Stimulated activated naive CD8-positive, alpha-beta T cell treated with anti-CD3 and anti-CD28 coated beads, Interleukin-15, Interleukin-2, amounts not matched to agents 100 U/mL and 50 U/mL, for 24 hours (primary cell): ENCODE data around the gene NME4.

Source experiments
- ATAC-seq: fragments of 150-1000 bp; cut with Tn5 transposase; one replicate; pipeline ENCODE4 v1.10.0; 2021
- DNase-seq: peaks from one replicate; pipeline ENCODE4 v3.0.0; 2021

NME4 gene

GRCh38 chr16:363766-364490 is 33.1 kb upstream of the NME4 start:
- DNase-seq, result no peak
- no peak for ATAC-seq

GRCh38 chr16:364595-365491 is 32.2 kb upstream of the NME4 start:
- no peak for DNase-seq
- ATAC-seq, result no peak

GRCh38 chr16:366476-366875 is 30.5 kb upstream of the NME4 start:
- ATAC-seq (no peak), DNase-seq (no peak)

GRCh38 chr16:367333-367903 is 29.6 kb upstream of the NME4 start:
- ATAC-seq, result no peak
- DNase-seq, result no peak

- ATAC-seq, result no peak
Measured at GRCh38 chr16:368388-369158, 28.4 kb upstream of the NME4 start.

GRCh38 chr16:369275-369865 is 27.6 kb upstream of the NME4 start:
- ATAC-seq (no peak), DNase-seq (no peak)

More at GRCh38 chr16:368388-369158, 28.4 kb upstream of the NME4 start:
- DNase-seq, result no peak

- no peak for ATAC-seq
Measured at GRCh38 chr16:369866-370436, 27.0 kb upstream of the NME4 start.

GRCh38 chr16:370443-370842 is 26.6 kb upstream of the NME4 start, which contains the start of gene MRPL28:
TSS of gene MRPL28 (minus strand) at chr16:370538. CDS start at chr16:370218, 320 bp downstream.
- DNase-seq (peak; percentile 95), ATAC-seq (peak; percentile 97)

More at GRCh38 chr16:369866-370436, 27.0 kb upstream of the NME4 start:
- no peak for DNase-seq

- ATAC-seq (no peak), DNase-seq (no peak)
Measured at GRCh38 chr16:370979-371514, 26.0 kb upstream of the NME4 start.

GRCh38 chr16:371515-372301 is 25.3 kb upstream of the NME4 start:
- DNase-seq (no peak), ATAC-seq (no peak)

- DNase-seq (no peak), ATAC-seq (no peak)
Measured at GRCh38 chr16:372302-372983, 24.6 kb upstream of the NME4 start.

- DNase-seq, result no peak
- no peak for ATAC-seq
Measured at GRCh38 chr16:373020-373598, 23.9 kb upstream of the NME4 start.

GRCh38 chr16:373848-374615 is 23.0 kb upstream of the NME4 start:
- DNase-seq, result no peak
- ATAC-seq, result no peak

- no peak for DNase-seq
- no peak for ATAC-seq
Measured at GRCh38 chr16:374616-374926, 22.4 kb upstream of the NME4 start.

GRCh38 chr16:375212-375611 is 21.8 kb upstream of the NME4 start:
- ATAC-seq, result no peak
- no peak for DNase-seq

GRCh38 chr16:375927-376816 is 20.8 kb upstream of the NME4 start:
- no peak for DNase-seq

GRCh38 chr16:376817-377418 is 20.1 kb upstream of the NME4 start:
- DNase-seq (no peak), ATAC-seq (no peak)

More at GRCh38 chr16:375927-376816, 20.8 kb upstream of the NME4 start:
- ATAC-seq, result no peak
